MCF 10A (cell line): ENCODE data around the gene WSCD1. TPM values are rescaled to one million over a fixed set of nuclear protein-coding genes. Genes with fewer than 3 reads are reported as not detected.

Source experiments
- BruUV-seq: library from RNA; stranded (reverse); fragments of 400-500 nt; replicated peaks from 2 replicates; lab custom pipeline; 2021; lab: Mats Ljungman, UMichigan
- CTCF ChIA-PET: fragments of 300-600 bp; sonication (Branson Sonifier 250); formaldehyde crosslinking; extraction: SDS; loops from one replicate; lab custom pipeline; 2021; ENCODE audit warnings: antibody characterized with exemption, inconsistent platforms; lab: Yijun Ruan, JAX
- POLR2A ChIA-PET: fragments of 300-600, 350-650 bp; sonication (Branson Sonifier 250); formaldehyde crosslinking; extraction: SDS; loops from one replicate; lab custom pipeline; 2020; ENCODE audit warnings: antibody characterized with exemption, inconsistent platforms; lab: Yijun Ruan, JAX
- DNase-seq: peaks from one replicate; pipeline ENCODE4 v3.0.0-alpha.2; 2018; ENCODE audit not compliant: unreplicated experiment
- H3K27ac Mint-ChIP-seq: one replicate; pipeline ENCODE4 v1.8.0; 2022; ENCODE audit warnings: mild to moderate bottlenecking, low read depth, mixed read lengths; ENCODE audit not compliant: unreplicated experiment
- H3K27me3 Mint-ChIP-seq: one replicate; pipeline ENCODE4 v1.8.0; 2022; ENCODE audit warnings: mixed read lengths; ENCODE audit not compliant: insufficient read depth, unreplicated experiment
- H3K36me3 Mint-ChIP-seq: one replicate; pipeline ENCODE4 v1.8.0; 2022; ENCODE audit warnings: mild to moderate bottlenecking, moderate library complexity, mixed read lengths; ENCODE audit not compliant: insufficient read depth, unreplicated experiment
- H3K4me1 Mint-ChIP-seq: one replicate; pipeline ENCODE4 v1.8.0; 2022; ENCODE audit warnings: mixed read lengths; ENCODE audit not compliant: insufficient read depth, unreplicated experiment
- H3K4me3 Mint-ChIP-seq: one replicate; pipeline ENCODE4 v1.8.0; 2022; ENCODE audit warnings: mild to moderate bottlenecking, moderate library complexity, mixed read lengths; ENCODE audit not compliant: unreplicated experiment
- H3K9me3 Mint-ChIP-seq: one replicate; pipeline ENCODE4 v1.8.0; 2022; ENCODE audit warnings: mixed read lengths; ENCODE audit not compliant: unreplicated experiment
- intact Hi-C: fragments of 100-400 bp; cut with micrococcal nuclease; formaldehyde crosslinking; loops from 2 replicates; pipeline ENCODE4 v1.14.1; 2022
- total RNA-seq: library from RNA; stranded (reverse); gene quantifications from 2 replicates; pipeline ENCODE4 v1.2.3, GENCODE V29; 2022
- TF ChIP-seq, protein P1 (sequence below): fragments of 200-600 bp; IDR thresholded peaks from one replicate; pipeline ENCODE4 v1.8.0; 2022; ENCODE audit warnings: antibody characterized with exemption, mild to moderate bottlenecking; ENCODE audit not compliant: unreplicated experiment

Gene WSCD1
- total RNA-seq, 1 experiment from 2014 or later, result not detected

DNA sequence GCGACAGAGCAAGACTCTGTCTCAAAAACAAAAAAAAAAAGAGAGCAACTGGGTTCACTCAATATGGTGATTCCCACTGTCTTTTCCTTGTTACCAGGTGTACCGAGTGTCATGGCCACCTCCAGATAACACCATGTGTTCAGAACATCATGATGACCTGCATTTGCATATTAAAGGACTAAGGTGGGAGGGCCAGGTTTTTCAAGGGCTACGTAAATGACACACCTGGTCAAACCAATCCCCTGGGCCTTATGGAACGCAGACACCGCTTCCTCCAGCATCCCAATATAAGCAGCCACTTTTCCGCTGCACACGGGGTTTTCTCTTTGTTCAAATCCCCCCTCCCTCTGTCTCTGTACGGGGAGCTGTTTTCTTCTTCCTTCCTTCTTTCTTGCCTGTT lies 29.3 kb downstream of the WSCD1 start:
- H3K4me1 Mint-ChIP-seq, result no peaks in the 10 kb centered on the region
- ChIA-PET CTCF (no interaction called here), POLR2A (no interaction called here)
- H3K36me3 Mint-ChIP-seq, result peaks cover 5% of the 10 kb centered on the region
- no peak overlapping the region for H3K27ac Mint-ChIP-seq
- H3K27me3 Mint-ChIP-seq, result peaks cover 96% of the 10 kb centered on the region
- DNase-seq, result no peak
- no peak overlapping the region for H3K4me3 Mint-ChIP-seq
- no TSS peak for BruUV-seq
- TF ChIP-seq, protein P1, sequence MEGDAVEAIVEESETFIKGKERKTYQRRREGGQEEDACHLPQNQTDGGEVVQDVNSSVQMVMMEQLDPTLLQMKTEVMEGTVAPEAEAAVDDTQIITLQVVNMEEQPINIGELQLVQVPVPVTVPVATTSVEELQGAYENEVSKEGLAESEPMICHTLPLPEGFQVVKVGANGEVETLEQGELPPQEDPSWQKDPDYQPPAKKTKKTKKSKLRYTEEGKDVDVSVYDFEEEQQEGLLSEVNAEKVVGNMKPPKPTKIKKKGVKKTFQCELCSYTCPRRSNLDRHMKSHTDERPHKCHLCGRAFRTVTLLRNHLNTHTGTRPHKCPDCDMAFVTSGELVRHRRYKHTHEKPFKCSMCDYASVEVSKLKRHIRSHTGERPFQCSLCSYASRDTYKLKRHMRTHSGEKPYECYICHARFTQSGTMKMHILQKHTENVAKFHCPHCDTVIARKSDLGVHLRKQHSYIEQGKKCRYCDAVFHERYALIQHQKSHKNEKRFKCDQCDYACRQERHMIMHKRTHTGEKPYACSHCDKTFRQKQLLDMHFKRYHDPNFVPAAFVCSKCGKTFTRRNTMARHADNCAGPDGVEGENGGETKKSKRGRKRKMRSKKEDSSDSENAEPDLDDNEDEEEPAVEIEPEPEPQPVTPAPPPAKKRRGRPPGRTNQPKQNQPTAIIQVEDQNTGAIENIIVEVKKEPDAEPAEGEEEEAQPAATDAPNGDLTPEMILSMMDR, result no peak
- intact Hi-C loops, result no loop called here
- H3K9me3 Mint-ChIP-seq, result no peaks in the 10 kb centered on the region

DNA sequence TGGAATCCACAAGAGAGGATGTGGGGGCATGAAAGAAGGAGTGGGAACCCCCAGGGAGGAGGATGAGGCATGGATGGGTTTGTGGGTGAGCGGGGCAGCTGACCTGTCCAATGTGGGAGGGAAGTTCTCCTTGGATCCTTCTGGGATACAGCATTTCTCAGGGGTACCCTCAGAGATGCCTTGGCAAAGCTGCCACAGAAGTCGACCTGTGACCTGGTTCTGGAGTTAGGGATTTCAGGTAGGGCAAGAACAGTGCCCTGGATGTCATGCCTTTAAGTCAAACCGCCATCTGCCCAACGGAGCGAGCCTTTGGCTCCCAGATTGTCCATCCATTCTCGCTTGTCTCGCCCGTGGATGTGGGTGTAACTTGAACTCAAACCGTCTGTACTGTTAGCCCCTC lies 30.0 kb downstream of the WSCD1 start:
- Mint-ChIP-seq H3K36me3 (peaks cover 2% of the 10 kb centered on the region), H3K27ac (no peak overlapping the region), H3K4me1 (no peaks in the 10 kb centered on the region), H3K27me3 (peaks cover 96% of the 10 kb centered on the region), H3K4me3 (no peak overlapping the region), H3K9me3 (no peaks in the 10 kb centered on the region)
- no peak for DNase-seq
- ChIA-PET POLR2A (no interaction called here), CTCF (no interaction called here)
- intact Hi-C loops, result no loop called here
- TF ChIP-seq, protein P1, result no peak
- BruUV-seq, result no TSS peak

DNA sequence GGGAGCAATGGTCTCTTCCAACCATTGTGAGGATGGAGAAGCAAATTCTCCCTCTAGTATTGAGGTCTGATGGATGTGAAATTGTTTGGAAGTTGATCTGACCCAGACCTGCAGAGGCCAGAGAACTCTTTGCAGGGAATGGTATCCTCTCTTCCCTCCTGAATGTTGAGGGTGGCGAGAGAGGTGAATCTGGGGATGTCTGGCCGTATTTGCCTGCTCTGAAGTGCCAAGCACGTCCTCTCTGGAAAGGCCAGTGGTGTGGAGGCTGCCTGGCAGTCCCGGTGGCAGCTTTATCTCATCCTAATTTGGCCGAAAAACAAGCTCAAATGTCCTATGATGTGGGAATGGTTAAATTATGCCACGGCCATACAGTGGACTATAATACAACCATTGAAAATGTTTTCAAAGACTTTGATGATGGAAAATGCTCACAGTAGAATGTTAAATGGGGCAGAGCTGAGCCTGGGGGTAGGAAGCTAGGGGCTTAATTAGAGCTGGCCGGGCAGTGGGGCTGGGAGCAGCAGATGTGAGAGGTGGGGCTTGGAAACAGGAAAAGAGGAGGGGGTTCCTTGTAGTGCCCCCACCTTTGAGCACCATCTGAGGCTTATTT lies 30.8 kb downstream of the WSCD1 start:
- DNase-seq, result no peak
- Mint-ChIP-seq H3K27ac (no peak overlapping the region), H3K36me3 (no peaks in the 10 kb centered on the region), H3K9me3 (no peaks in the 10 kb centered on the region), H3K27me3 (peaks cover 95% of the 10 kb centered on the region), H3K4me3 (no peak overlapping the region), H3K4me1 (no peaks in the 10 kb centered on the region)
- BruUV-seq, result no TSS peak
- ChIA-PET CTCF (interaction anchor here (0.7 kb wide), 1 partner anchor 327 kb away, joined by 3 read pairs; no protein-coding TSS in a partner anchor), POLR2A (no interaction called here)
- TF ChIP-seq, protein P1, result no peak
- intact Hi-C loops, result no loop called here

DNA sequence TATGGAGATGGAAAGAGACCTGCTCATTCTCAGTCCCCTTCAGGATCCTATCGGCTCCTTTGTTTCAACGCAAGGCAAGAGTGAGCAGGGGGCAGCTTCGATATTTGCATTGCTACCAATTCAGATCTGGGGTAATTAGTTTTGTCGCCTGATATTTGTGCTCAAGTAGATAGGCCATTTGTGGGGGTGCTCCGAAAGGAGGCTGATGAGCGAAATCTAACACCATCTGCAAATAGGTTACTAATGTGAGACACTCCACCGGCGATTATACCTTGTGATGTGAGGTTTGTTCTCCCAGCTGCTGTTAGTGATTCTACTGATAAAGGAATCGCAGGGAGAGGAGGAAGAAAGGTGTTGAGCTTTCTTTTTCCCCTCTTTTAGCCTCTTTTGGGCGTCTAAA lies 31.5 kb downstream of the WSCD1 start:
- ChIA-PET CTCF (interaction anchor here (0.7 kb wide), 1 partner anchor 326 kb away, joined by 3 read pairs; no protein-coding TSS in a partner anchor), POLR2A (no interaction called here)
- H3K27ac Mint-ChIP-seq, result no peak overlapping the region
- no peaks in the 10 kb centered on the region for H3K36me3 Mint-ChIP-seq
- no peaks in the 10 kb centered on the region for H3K9me3 Mint-ChIP-seq
- H3K27me3 Mint-ChIP-seq, result peaks cover 98% of the 10 kb centered on the region
- no TSS peak for BruUV-seq
- no peaks in the 10 kb centered on the region for H3K4me1 Mint-ChIP-seq
- TF ChIP-seq, protein P1, result no peak
- no peak overlapping the region for H3K4me3 Mint-ChIP-seq
- no peak for DNase-seq
- intact Hi-C loops, result no loop called here
